Amygdala (tissue), 56 donors: ENCODE measurements around the gene RTTN.
A peak's percentile ranks its signal among the peaks of the same experiment; 100 is the strongest.

ENCODE experiments used
- DNase-seq, 56 donors: peaks; one replicate each; lab custom pipeline; 2025; lab: John Stamatoyannopoulos, UW

Gene RTTN

DNA sequence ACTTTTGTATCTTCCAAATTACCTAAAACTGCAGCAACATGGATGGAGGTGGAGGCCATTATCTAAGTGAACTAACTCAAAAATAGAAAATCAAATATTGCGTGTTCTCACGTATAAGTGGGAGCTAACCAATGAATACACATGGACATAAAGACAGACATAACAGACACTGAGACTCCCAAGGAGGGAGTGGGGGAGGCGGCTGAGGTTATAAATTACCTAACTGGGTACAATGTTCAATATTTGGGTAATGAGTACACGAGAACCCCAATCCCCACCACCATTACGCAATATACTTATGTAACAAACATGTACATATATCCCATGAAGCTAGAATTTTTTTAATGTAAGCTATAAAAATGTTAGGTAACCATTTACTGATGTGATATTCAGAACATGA lies 119.8 kb downstream of the RTTN start:
- no peak for DNase-seq

DNA sequence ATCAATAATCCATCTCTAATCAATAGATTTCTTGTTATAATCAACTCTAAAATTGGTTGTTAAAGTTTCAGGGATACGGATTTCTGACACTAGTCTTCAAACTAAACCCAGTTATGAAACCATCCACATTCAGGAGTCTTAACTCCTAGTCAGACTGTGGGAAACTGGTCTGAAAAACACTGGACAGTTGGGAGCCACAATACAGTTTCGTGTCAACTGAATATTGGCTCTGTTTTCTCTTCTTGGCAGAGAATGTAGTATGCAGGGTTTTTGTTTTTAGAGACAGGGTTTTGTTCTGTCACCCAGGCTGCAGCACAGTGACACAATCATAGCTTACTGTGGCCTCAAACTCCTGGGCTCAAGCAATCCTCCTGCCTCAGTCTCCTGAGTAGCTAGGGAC lies 123.1 kb downstream of the RTTN start:
- peak in 1 of 56 donors; percentile 3 for DNase-seq

DNA sequence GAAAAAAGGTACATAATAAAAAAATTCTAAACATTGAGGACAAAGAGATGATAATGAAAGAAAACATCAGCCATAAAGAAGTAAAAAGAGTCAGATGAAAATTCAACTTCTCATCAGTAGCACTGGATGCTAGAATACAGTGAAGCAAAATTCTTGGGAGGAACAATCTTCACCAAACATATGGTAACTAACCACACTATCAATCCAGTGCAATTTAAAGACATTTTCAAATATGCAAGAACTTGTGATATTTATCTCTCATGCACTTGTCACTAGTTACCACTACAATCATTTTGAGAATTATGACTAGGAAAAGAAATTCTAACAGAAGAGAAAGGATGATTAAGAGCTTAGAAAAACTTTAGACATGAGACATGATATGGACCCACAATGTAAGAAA lies 127.4 kb downstream of the RTTN start:
- DNase-seq: no peak

DNA sequence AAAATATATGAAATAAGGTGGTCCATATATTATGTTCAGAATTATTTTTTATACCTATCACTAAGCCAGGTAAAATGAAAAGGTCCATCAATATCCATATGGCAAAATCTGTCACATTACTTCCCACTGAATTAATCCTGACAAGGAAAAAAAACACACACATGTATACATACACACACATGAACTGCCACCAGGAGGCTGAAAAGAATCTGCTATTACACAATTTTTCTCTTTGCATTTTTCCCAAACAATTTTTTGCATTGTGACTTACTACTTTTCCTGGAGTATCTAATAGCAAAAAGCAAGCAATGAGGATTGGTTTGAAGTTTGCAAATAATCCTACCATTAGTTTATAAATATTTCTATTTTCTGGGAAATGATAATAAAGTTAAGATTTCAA lies 129.6 kb downstream of the RTTN start:
- DNase-seq: no peak

DNA sequence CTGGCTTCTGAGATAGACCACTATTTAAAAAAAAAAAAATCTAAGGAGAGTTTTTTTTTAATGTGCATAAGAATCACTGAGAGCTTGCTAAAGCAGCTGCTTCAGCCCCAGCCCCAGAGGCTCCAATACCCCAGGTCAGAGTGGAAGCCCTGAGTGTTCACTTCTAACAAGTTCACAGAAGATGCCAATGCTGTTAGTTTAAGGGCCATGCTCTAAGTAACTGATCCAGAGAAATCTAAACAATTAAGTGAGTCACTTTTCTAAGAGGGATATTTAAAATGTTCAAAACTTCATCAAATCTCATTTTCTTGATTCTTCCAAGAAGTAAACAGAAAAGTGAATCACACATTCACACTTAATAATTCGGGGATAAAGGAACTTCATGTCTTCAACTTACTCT lies 131.4 kb downstream of the RTTN start:
- DNase-seq: no peak

DNA sequence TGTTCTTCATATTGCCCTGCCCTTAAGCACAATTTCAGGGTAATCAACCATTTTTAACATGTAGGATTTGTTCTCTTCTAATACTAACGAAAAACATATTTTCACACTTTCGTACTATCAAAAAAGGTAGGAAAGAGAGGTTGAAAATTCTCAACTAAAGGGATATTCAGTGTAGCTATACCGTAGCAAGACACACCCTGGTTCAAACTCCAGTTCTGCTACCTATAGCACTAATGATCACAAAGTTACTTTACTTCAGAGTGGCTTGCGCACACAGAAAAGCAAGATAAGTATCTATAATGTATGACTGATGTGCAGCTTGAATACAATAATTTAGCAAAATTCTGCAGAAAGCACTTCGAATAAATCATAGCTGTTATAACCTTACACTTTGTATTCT lies 132.1 kb downstream of the RTTN start:
- DNase-seq: no peak

DNA sequence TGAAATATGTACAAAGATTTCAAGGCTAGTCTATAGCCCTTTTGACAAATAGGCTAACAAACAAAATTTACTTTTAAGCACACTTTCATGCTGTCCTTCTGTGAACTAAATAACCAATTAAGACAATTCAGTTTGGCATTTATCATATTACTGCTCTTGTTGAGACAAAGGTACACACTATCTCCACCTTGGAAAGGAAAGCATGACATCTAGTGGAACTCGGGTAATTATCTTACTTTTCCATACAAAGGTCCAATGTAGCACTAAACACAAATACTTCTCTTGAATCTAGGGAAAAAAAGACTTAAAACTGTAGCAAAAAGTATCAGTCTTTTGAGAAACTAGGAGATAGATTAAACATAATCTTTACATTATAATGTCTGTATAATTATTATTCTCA lies 132.8 kb downstream of the RTTN start:
- DNase-seq: no peak

DNA sequence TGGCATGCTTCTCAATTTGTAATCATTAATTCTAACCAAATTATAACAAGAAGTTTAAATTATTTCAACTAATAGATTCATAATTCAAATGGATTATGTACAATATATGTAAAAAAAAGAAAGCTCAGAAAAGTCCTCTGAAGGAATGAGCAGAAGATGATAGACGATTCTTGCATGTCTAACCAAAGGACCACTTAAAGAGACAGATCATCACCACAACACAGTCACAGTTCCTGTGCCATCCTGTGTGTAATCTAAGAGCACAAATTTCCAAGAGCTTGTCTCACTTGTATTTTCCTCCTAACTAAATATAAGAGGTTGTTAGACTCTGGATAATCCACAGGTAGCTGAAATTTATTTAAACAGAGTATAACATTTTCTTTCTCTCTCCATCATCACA lies 135.5 kb downstream of the RTTN start:
- no peak for DNase-seq

DNA sequence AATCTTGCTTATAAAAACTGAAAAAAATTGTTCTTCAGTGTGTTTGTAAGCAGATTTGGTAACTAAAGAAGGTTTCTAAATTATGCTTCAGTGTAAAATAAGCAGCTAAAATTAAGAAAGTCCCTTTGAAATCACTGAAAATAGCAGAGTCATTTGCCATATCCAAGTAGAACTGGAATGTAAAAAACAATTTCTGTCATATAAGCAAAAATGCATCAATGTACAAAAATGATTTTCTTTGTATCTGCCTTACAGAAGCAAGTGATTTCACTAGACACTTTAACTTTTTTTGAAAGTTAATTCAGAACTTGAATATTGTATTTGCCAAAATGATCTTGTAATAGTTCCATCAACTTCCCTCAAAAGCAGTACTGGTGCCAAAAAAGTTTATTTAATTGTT lies 136.1 kb downstream of the RTTN start:
- no peak for DNase-seq

DNA sequence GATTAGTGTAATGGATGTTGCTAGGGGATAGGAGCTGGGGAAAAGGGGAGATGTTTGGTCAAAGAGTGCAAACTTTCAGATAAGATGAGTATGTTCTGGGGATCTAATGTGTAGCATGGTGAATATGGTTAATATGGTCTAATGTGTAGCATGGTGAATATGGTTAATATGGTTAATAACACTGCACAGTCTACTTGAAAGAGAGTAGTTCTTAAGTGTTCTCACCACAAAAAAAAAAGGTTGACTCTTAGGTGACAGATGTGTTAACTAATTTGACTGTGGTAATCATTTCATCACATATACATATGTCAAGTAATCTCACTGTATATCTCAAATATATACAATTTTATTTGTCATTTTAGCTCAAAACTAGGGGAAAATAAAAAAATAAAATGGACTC lies 136.5 kb downstream of the RTTN start:
- DNase-seq: no peak

DNA sequence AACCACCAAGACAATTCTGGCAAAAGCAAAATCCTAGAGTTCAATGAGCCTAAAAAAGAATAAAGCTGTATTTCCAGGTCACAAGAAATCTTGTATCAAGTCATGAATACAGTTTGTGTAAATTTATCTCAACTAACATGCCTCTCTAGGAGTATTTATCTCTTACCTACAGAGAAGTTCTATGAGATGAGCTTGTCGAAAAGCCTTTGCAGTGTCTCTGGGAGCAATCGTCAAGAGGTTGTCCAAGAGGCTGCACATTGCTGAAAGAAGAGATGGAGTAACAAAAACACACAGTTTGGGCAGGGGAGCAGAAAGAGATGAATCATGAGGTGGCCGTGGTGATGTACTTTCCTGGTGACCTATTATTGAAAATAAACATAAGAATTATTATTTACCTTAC lies 145.8 kb downstream of the RTTN start:
- DNase-seq: no peak

DNA sequence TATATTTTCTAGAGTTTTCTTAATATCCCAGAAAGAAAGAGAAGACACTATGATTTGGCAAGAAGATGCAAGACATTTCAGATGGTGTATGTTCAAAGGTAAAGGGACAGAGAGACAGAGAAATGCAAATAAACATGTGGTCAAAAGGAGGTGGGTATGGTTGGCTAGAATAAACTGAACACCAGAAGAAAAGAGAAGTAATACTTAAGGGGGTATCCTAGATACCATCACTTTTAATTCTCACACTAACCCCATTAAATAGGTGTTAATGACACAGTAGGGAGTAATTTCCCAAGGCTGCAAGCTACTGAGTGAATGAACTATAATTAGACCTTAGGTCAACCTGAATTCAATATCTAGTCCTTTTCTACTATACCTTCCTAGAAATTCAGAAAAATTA lies 146.6 kb downstream of the RTTN start:
- DNase-seq: no peak

DNA sequence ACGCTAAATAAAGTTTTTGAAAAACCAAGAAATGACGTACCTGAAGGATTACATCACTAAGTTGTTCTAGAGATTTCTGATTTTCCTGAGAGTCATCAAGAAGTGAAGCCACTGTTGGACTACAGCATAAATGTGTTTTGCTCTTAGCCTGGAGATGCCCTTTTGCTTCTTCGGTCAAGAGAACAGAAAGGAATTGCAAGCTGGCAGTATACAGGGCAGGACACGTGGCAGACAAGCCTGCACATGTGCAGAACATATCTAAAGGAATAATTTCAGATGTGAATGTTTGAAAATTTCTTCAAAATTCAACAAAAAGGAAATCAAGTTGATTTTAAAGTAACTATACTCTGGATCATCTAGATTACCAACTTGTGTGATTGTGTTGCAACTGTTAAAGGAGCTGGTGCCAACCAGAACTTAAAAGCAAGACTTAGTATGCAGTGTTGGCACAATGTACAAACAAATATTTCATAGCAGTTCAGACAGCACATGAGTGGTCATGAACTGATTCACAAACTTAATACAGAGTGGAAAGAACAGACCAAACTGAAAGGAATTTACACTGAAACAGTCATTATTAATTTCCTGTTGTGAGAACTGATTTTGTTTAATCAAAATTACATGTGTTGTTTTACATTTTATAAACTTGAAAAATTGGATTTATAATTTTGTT lies 157.4 kb downstream of the RTTN start:
- no peak for DNase-seq

DNA sequence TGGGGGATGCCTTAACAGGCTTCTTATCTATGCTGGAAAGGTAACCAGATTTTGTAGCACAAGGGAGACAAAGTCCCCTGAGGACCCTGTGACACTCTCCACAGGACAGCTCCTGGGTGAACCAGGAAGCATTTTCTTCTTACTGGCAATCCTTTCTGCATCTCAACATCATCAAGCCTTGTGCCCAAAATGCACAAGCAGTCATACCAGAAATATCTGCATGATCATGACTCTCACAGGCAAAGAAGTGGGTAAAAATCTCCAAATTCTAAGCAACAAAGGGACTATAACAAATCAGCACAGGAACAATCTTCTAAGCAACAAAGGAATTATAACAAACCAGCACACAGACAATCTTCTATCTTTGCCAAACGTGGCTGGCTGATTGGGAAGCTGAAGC lies 158.7 kb downstream of the RTTN start:
- DNase-seq: no peak

DNA sequence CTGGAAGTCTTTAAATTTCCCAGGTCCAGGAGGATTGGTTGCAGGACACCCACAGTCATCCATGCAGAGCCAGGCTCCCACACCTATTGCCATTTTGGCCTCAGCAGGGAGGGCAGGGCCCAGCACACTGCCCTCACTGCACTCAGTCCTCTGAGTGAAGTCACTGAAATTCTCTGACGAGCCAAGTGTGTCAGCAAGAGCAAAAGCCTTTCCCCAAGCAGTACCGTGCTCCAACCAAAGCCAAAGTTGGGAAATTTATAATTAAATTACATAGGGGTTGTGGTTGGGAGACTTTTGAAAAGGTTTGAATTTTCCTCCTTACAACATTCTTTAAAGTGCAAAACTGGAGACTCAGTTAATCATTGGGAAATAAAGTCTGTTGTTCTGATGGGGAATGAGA lies 159.3 kb downstream of the RTTN start:
- DNase-seq: no peak

DNA sequence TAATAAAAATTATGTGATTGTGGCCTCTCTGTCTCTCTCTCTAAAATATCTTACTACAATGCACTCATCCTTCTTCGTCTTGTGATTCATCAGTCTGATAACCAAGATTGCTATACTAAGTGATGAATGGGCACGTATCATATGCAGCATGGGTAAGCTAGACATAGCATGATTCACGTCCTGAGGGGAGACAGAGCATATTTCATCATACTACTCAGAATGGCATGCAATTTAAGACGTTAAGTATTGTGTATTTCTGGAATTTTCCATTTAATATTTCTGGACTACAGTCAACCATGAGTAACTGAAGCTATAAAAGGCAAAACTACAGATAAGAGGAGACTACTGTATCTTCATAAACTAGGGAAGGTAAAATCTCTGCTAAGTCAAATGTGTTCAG lies 160.9 kb downstream of the RTTN start:
- DNase-seq: no peak

DNA sequence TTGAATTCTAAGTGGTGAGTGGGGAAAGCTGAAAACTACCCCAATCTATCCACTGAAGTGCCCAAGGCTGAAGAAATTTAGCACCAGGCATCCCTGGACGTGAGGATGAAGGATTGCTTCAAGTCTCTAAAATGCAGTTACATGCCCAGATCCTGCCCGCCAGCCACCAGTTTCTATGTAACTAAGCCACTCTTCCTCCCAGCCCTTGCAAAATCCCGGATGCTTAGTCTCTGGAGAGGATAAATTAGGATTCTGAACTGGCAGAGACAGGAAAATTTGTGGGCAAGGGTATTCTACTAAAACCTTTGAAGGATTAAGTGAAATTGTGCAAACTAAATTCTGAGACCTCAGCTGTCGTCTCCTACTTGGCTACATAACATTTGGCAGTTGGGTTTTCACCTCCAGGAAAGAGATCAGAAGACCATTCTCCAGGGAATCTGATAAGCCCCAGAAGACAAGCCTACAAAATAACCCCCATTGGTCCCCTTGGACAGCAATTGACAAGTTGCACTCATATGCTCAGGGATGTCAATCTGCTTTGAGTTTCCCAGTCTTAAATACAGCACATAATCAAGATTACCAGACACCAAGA lies 163.9 kb downstream of the RTTN start:
- no peak for DNase-seq

DNA sequence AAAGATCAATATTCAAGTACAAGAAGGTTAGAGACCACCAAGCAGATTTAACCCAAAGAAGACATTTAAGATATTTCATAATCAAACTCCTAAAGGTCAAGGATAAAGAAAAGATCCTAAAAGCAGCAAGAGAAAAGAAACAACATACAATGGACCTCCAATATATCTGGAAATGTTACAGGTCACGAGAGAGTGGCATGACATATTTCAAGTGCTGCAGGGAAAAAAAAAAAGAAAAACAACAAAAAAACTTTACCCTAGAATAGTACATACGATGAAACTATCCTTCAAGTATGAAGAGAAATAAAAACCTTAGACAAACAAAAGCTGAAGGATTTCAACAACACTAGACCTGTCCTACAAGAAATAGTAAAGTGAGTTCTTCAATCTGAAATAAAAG lies 166.3 kb downstream of the RTTN start:
- DNase-seq: no peak

DNA sequence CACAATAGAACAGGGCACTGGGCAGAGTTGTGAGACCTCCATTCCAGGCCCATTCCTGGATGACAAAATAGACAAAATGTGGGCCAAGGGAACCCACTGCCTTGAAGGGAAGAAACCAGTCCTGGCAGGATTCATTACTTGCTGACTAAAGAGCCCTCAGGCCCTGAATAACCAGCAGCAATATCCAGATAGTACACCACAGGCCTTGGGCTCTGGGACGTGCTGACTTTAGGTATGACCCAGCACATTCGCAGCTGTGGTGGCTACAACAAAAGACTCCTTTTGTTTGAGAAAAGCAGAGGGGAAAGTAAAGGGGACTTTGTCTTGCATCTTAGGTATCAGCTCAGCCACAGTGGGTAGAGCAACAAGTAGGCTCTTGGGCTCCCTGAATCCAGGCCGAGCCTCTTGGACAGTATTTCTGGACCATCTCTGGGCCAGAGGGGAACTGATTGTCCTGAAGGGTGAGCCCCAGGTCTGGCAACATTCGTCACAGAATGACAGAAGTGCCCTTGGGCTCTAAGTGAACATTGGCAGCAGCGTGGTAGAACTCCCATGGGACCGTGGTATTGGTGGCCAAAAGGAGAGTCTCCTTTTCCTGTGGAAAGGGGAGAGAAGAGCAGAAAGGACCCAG lies 167.9 kb downstream of the RTTN start:
- DNase-seq: no peak

DNA sequence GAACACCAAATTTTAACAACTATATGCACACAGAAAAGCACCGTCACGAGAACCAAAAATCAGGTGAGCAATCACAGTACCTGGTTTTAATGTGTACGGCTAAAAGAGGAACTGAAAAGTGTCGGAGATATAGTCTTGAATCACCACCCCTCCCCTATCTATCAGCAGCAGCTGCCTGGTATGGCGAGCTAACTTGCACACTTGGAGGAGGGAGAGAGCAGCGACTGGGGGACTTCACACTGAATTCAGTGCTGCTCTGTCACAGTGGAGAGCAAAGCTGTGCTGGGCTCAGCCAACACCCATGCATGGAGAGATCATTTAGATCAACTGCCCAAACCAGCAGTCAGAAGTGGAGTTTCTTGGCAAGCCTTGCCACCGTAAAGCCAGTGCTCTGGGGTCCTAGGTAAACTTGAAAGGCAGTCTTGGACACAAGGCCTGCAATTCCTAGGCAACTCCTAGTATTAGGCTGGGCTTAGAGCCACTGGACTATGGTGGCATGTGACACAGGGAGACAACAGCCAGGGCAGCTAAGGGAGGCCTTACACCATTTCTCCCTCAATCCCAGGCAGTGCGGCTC lies 168.6 kb downstream of the RTTN start:
- peak in 16 of 56 donors; percentile 3 to 53 (median 14) for DNase-seq

DNA sequence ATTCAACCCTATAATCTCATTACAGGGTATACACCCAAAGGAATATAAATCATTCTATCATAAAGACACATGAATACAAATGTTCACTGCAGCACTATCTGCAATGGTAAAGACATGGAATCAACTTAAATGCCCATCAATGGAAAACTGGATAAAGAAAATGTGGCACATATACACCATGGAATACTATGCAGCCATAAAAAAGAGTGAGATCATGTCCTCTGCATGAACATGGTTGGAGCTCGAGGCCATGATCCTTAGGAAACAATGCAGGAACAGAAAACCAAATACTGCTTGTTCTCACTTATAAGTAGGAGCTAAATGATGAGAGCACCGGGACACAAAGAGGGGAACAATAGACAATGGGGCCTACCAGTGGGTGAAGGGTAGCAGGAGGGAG lies 169.3 kb downstream of the RTTN start:
- DNase-seq: no peak

DNA sequence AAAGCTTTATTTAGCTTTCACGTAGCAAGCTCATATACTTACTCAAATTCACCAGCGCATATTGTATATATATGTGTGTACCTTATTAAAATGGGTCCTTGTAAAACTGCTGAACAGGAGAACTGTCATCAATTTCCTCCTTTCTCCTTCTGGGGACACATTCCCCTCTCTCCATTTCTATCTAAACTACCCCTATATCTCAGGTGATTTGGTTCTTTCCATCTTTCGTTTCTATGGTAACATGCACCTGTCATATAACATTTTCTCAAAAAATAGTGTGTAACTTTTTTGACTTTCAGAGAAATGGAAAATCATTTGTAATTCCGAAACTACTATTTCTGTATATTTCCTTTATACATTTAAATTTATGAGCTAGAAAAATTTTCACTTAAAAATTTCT lies 174.3 kb downstream of the RTTN start:
- DNase-seq: no peak
